SK-N-MC (cell line): ENCODE measurements around the gene KCNN1.
"Not testable (repeated sequence)": the region's sequence is repeated elsewhere in the genome, so short reads cannot be mapped to it uniquely, and the experiment has no call there.

Source experiments
- EZH2 ChIP-seq: fragments of 200-600 bp; sonication (generic); IDR thresholded peaks from one replicate; pipeline ENCODE4 v1.6.1; 2017; ENCODE audit warnings: antibody characterized with exemption
- FOXP2 ChIP-seq: optimal IDR thresholded peaks from 2 replicates; pipeline ENCODE3; 2011; ENCODE audit warnings: mild to moderate bottlenecking, moderate library complexity; ENCODE audit not compliant: insufficient read depth; ENCODE audit errors: extremely low read length, control extremely low read depth
- POLR2AphosphoS5 ChIP-seq: IDR thresholded peaks from 2 replicates; pipeline ENCODE4 v1.6.1; 2012; ENCODE audit warnings: mild to moderate bottlenecking, low read depth, low read length, borderline replicate concordance

- not testable (repeated sequence) for TF ChIP-seq POLR2AphosphoS5, EZH2, FOXP2
Measured at GRCh38 chr19:17986569-17986968, 19.7 kb downstream of the KCNN1 start.
